KMS-11 (cell line): ENCODE results near the gene SRGN.

Experiments used
- H2AFZ ChIP-seq: fragments of 200-600 bp; sonication (generic); 2 replicates; pipeline ENCODE4 v1.6.1; 2016; ENCODE audit warnings: antibody characterized with exemption, mixed run types, low read depth
- H3K27ac ChIP-seq: fragments of 200-600 bp; sonication (generic); 2 replicates; pipeline ENCODE4 v1.6.1; 2016; ENCODE audit warnings: mild to moderate bottlenecking, mixed run types
- H3K27me3 ChIP-seq: fragments of 200-600 bp; sonication (generic); 2 replicates; pipeline ENCODE4 v1.6.1; 2017; ENCODE audit warnings: mild to moderate bottlenecking, low read depth, mixed run types, moderate library complexity; ENCODE audit not compliant: insufficient read depth
- H3K36me3 ChIP-seq: fragments of 200-600 bp; sonication (generic); 2 replicates; pipeline ENCODE4 v1.6.1; 2017; ENCODE audit warnings: mild to moderate bottlenecking, mixed run types; ENCODE audit not compliant: insufficient read depth
- H3K4me1 ChIP-seq: fragments of 200-600 bp; sonication (generic); 2 replicates; pipeline ENCODE4 v1.6.1; 2016; ENCODE audit warnings: mild to moderate bottlenecking, low read depth, mixed run types; ENCODE audit not compliant: poor library complexity, severe bottlenecking
- H3K4me2 ChIP-seq: fragments of 200-600 bp; sonication (generic); 2 replicates; pipeline ENCODE4 v1.7.0; 2016; ENCODE audit warnings: mild to moderate bottlenecking, mixed run types
- H3K4me3 ChIP-seq: fragments of 200-600 bp; sonication (generic); IDR thresholded peaks from 2 replicates; pipeline ENCODE4 v1.6.1; 2017; ENCODE audit warnings: low read depth, low read length, mixed read lengths; ENCODE audit not compliant: insufficient read depth
- H3K79me2 ChIP-seq: fragments of 200-600 bp; sonication (generic); 2 replicates; pipeline ENCODE4 v1.6.1; 2016; ENCODE audit warnings: low read depth, mixed run types; ENCODE audit not compliant: insufficient read depth
- H3K9ac ChIP-seq: fragments of 200-600 bp; sonication (generic); 2 replicates; pipeline ENCODE4 v1.6.1; 2016; ENCODE audit warnings: mild to moderate bottlenecking, mixed run types
- H4K20me1 ChIP-seq: fragments of 200-600 bp; sonication (generic); 2 replicates; pipeline ENCODE4 v1.6.1; 2016; ENCODE audit warnings: mild to moderate bottlenecking, mixed run types; ENCODE audit not compliant: insufficient read depth
- TF ChIP-seq, protein P1 (sequence below): fragments of 200-600 bp; sonication (generic); conservative IDR thresholded peaks from 2 replicates; pipeline ENCODE4 v1.6.1; 2017; ENCODE audit warnings: low read depth, mild to moderate bottlenecking, antibody characterized with exemption, low read length, moderate library complexity, mixed read lengths

The SRGN gene

DNA sequence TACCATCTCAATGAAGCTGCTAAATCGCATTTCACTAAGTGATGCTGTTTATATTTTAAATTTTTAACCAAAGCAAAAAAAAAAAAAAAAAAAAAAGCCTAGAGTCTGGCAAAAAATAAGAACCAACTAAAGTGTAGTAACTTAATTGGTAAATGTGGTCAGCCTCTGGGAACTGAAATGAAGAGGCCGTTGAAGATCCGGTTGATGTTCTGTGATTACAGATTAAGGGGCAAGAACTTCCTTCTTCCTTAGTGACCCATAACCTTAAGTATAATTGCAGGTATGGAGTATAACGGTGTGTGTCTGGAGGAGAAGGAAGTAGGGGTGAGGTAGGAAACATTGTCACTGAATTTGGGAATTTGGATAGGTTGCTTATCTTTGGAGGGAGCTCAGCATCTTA lies 7.7 kb upstream of the SRGN start:
- no peak overlapping the region for H3K4me3 ChIP-seq
- H3K79me2 ChIP-seq = no peaks in the 10 kb centered on the region
- H3K9ac ChIP-seq = no peak overlapping the region
- no peaks in the 10 kb centered on the region for H3K27me3 ChIP-seq
- no peak overlapping the region for H2AFZ ChIP-seq
- H3K4me2 ChIP-seq = no peak overlapping the region
- no peaks in the 10 kb centered on the region for H3K36me3 ChIP-seq
- no peaks in the 10 kb centered on the region for H4K20me1 ChIP-seq
- H3K27ac ChIP-seq = no peak overlapping the region
- TF ChIP-seq, protein P1, sequence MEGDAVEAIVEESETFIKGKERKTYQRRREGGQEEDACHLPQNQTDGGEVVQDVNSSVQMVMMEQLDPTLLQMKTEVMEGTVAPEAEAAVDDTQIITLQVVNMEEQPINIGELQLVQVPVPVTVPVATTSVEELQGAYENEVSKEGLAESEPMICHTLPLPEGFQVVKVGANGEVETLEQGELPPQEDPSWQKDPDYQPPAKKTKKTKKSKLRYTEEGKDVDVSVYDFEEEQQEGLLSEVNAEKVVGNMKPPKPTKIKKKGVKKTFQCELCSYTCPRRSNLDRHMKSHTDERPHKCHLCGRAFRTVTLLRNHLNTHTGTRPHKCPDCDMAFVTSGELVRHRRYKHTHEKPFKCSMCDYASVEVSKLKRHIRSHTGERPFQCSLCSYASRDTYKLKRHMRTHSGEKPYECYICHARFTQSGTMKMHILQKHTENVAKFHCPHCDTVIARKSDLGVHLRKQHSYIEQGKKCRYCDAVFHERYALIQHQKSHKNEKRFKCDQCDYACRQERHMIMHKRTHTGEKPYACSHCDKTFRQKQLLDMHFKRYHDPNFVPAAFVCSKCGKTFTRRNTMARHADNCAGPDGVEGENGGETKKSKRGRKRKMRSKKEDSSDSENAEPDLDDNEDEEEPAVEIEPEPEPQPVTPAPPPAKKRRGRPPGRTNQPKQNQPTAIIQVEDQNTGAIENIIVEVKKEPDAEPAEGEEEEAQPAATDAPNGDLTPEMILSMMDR = no peak
- peaks cover 6% of the 10 kb centered on the region for H3K4me1 ChIP-seq

DNA sequence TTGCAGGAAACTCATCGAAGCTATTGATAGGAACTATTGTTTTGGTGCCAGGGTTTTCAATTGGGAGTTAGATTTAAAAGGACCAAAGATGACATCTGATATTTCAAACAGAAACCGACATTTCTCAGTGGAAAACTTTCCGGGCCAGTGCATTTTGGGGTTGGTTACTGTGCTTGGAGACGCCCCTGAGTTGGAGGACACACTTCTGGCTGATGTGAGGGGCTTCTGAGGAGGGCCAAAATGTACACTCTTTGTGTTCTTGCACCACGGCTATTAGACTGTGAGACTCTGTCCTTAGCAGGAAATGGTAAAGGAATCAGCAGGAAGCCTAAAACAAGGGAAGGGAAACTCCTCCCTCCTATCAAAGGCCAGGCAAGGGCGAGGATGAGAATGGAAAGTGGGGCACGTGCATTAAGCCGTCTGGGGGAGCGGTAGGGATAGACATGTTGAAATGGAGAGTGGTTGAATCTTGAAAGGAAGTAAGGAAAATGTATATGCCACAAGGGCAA lies 1.8 kb upstream of the SRGN start:
- Histone ChIP-seq H3K79me2 (peaks cover 31% of the 10 kb centered on the region), H3K4me2 (peak overlapping the region; percentile 31; the same call in 1 of the 2 replicates), H3K27ac (peak overlapping the region; percentile 13; the same call in 1 of the 2 replicates), H3K4me1 (peaks cover 24% of the 10 kb centered on the region), H3K4me3 (no peak overlapping the region), H3K36me3 (no peaks in the 10 kb centered on the region), H3K27me3 (no peaks in the 10 kb centered on the region), H3K9ac (no peak overlapping the region), H2AFZ (peak overlapping the region; percentile 19; the same call in 1 of the 2 replicates), H4K20me1 (no peaks in the 10 kb centered on the region)
- TF ChIP-seq, protein P1 = no peak

DNA sequence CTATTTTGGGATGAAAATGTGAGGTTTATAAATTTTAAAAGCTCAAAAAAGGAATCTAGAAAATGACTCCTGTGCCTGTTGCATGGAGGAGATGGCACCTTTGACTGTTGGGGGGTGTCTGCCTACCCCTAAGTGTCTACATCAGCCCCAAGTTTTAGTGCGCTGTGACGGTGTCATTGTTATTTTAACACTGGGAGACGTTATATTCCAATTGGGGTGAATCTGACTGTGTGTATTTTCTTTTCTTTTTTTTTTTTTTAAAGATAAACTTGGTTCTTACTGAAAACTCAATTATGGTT lies 517 bp downstream of the SRGN start:
- Histone ChIP-seq H2AFZ (no peak overlapping the region), H3K4me1 (peaks cover 48% of the 10 kb centered on the region), H3K4me2 (peak overlapping the region; percentile 89), H3K4me3 (no peak overlapping the region), H3K27me3 (no peaks in the 10 kb centered on the region), H3K27ac (peak overlapping the region; percentile 95), H3K79me2 (peaks cover 55% of the 10 kb centered on the region), H3K36me3 (no peaks in the 10 kb centered on the region), H4K20me1 (peaks cover 4% of the 10 kb centered on the region; the same call in 1 of the 2 replicates), H3K9ac (peak overlapping the region; percentile 93)
- TF ChIP-seq, protein P1 = no peak

DNA sequence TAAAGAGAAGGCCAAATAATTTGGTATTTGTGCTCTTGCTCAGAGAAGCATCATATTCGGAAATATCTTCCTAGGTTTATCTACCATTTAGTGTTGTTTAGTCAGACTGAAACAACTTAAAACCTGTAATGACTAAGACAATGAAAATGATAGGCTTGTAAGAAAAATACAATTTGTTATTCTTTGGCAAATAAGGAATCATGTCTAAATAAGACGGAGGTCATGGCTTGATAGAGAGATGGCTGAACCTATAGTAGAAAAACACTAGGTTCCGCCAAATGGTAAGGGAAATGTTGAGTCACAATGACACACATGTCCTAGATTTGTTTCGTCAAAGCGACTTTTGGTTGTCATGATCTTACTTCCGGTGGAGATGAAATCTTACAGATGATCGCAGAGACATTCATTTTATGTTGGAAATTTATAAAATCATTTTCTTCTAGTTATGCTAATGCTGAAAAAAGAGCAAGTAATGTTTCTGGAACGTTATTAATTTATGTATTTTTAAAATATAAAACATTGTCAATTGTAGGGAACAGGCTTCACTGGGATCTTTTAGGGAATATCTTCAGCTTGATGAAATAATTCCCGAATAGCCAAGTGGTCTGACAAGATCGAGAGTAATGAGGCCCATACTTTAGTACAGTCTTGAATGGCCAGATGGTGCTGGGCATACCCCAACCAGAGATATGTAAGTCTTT lies 1.0 kb downstream of the SRGN start:
- Histone ChIP-seq H3K9ac (peak overlapping the region; percentile 93), H3K79me2 (peaks cover 60% of the 10 kb centered on the region), H3K4me1 (peaks cover 52% of the 10 kb centered on the region), H3K36me3 (no peaks in the 10 kb centered on the region; the same call in 1 of the 2 replicates), H4K20me1 (peaks cover 7% of the 10 kb centered on the region), H3K27me3 (no peaks in the 10 kb centered on the region), H3K27ac (peak overlapping the region; percentile 95), H3K4me2 (peak overlapping the region; percentile 89), H3K4me3 (no peak overlapping the region), H2AFZ (no peak overlapping the region)
- TF ChIP-seq, protein P1 = no peak
